ENCODE data around the gene CDKN1A.

GRCh38 chr6:36676141-36677058 is 2.1 kb upstream of the CDKN1A start:
- TF ChIP-seq ELF4 (IDR thresholded peaks at IDR 0.05) (no peak), SUZ12 (IDR thresholded peaks at IDR 0.05) (no peak), SP1 (IDR thresholded peaks at IDR 0.05) (no peak), HDGF (IDR thresholded peaks at IDR 0.05; ENCODE audit: borderline replicate concordance) (no peak), FOXM1 (IDR thresholded peaks at IDR 0.05; ENCODE audit: borderline replicate concordance) (no peak)
